T47D (cell line): ENCODE results near the gene TEX9.

ENCODE experiments used
- DNase-seq, 2 experiments: peaks; one replicate each; pipeline versions ENCODE4 v3.0.0 to v3.0.0-alpha.2; 2011 to 2012; ENCODE audit warnings: low read depth in 1 of 2, low spot score in 1 of 2
- JUND ChIP-seq: IDR thresholded peaks from 2 replicates; pipeline ENCODE4 v1.6.1; 2012; ENCODE audit warnings: low read depth
- in situ Hi-C: cut with HindIII; loops from 2 replicates; pipeline ENCODE4 v1.10.0; 2016; ENCODE audit warnings: low sequenced_read_pairs, low pct_unique_long_range_greater_than_20kb

The TEX9 gene

GRCh38 chr15:56472278-56472677 is 107.1 kb downstream of the TEX9 start:
- no peak for DNase-seq
- in situ Hi-C loops = no loop called here
- TF ChIP-seq JUND = no peak

GRCh38 chr15:56473017-56473416 is 107.8 kb downstream of the TEX9 start:
- no peak for TF ChIP-seq JUND

GRCh38 chr15:56475351-56475750 is 110.1 kb downstream of the TEX9 start:
- in situ Hi-C loops = no loop called here
- no peak for TF ChIP-seq JUND
- no peak for DNase-seq

More at GRCh38 chr15:56473017-56473416, 107.8 kb downstream of the TEX9 start:
- DNase-seq = no peak
- in situ Hi-C loops = no loop called here
